KMS-11 (cell line): ENCODE data around the gene IQCC.
A peak's percentile ranks its signal among the peaks of the same experiment; 100 is the strongest.

Experiments used
- H2AFZ ChIP-seq: fragments of 200-600 bp; sonication (generic); 2 replicates; pipeline ENCODE4 v1.6.1; 2016; ENCODE audit warnings: antibody characterized with exemption, mixed run types, low read depth
- H3K27ac ChIP-seq: fragments of 200-600 bp; sonication (generic); 2 replicates; pipeline ENCODE4 v1.6.1; 2016; ENCODE audit warnings: mild to moderate bottlenecking, mixed run types
- H3K27me3 ChIP-seq: fragments of 200-600 bp; sonication (generic); 2 replicates; pipeline ENCODE4 v1.6.1; 2017; ENCODE audit warnings: mild to moderate bottlenecking, low read depth, mixed run types, moderate library complexity; ENCODE audit not compliant: insufficient read depth
- H3K36me3 ChIP-seq: fragments of 200-600 bp; sonication (generic); 2 replicates; pipeline ENCODE4 v1.6.1; 2017; ENCODE audit warnings: mild to moderate bottlenecking, mixed run types; ENCODE audit not compliant: insufficient read depth
- H3K4me1 ChIP-seq: fragments of 200-600 bp; sonication (generic); 2 replicates; pipeline ENCODE4 v1.6.1; 2016; ENCODE audit warnings: mild to moderate bottlenecking, low read depth, mixed run types; ENCODE audit not compliant: poor library complexity, severe bottlenecking
- H3K4me2 ChIP-seq: fragments of 200-600 bp; sonication (generic); 2 replicates; pipeline ENCODE4 v1.7.0; 2016; ENCODE audit warnings: mild to moderate bottlenecking, mixed run types
- H3K4me3 ChIP-seq: fragments of 200-600 bp; sonication (generic); IDR thresholded peaks from 2 replicates; pipeline ENCODE4 v1.6.1; 2017; ENCODE audit warnings: low read depth, low read length, mixed read lengths; ENCODE audit not compliant: insufficient read depth
- H3K79me2 ChIP-seq: fragments of 200-600 bp; sonication (generic); 2 replicates; pipeline ENCODE4 v1.6.1; 2016; ENCODE audit warnings: low read depth, mixed run types; ENCODE audit not compliant: insufficient read depth
- H3K9ac ChIP-seq: fragments of 200-600 bp; sonication (generic); 2 replicates; pipeline ENCODE4 v1.6.1; 2016; ENCODE audit warnings: mild to moderate bottlenecking, mixed run types
- H4K20me1 ChIP-seq: fragments of 200-600 bp; sonication (generic); 2 replicates; pipeline ENCODE4 v1.6.1; 2016; ENCODE audit warnings: mild to moderate bottlenecking, mixed run types; ENCODE audit not compliant: insufficient read depth
- TF ChIP-seq, protein P1 (sequence below): fragments of 200-600 bp; sonication (generic); conservative IDR thresholded peaks from 2 replicates; pipeline ENCODE4 v1.6.1; 2017; ENCODE audit warnings: low read depth, mild to moderate bottlenecking, antibody characterized with exemption, low read length, moderate library complexity, mixed read lengths

The IQCC gene

DNA sequence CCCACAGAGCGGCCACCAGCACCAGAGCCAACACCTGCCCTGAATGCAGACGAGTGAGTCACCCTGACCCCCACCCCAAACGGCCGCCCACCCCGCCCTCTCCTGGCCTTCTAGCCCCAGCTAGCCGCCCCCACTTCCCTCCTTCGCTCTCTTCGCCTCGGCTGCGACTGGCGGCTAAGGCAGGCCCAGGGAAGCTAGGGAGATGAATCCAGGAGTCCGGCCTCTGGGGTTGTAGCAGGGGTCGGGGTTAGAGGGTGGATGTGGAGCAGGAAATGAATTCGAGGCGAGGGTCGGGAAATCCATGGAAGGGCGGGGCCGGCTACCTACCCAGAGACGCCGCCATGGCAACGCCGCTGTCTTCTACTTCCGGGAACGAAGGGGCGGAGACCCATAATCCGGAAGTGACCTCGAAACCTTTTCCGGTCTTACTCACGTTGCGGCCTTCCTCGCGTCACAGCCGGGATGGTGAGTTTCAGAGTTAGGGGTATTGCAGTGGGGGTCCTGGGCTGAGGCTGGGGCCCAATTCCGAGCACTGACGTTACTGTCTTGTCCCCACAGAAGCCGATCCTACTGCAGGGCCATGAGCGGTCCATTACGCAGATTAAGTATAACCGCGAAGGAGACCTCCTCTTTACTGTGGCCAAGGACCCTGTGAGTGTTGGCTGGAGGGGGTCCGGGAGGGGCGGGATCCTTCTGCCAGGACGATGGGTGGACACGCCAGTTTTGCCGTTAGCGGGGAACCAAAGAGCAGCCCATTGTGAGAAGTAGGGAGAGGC lies 16.7 kb downstream of the IQCC start, which contains the start of the genes EIF3I and TMEM234:
EIF3I (plus strand) TSS at position 428 of the 776 bp plus-strand sequence; CDS start at position 463, 35 bp downstream.
TMEM234 (minus strand) TSS at position 374 of the 776 bp plus-strand sequence; CDS start at position 343, 31 bp downstream.
- peak within 1 kb of the TSS; percentile 74 for H2AFZ ChIP-seq
- no peaks in the 10 kb centered on the region for H3K27me3 ChIP-seq
- H3K27ac ChIP-seq: peak within 1 kb of the TSS; percentile 57
- peaks cover 15% of the 10 kb centered on the region for H3K4me1 ChIP-seq
- H4K20me1 ChIP-seq: no peaks in the 10 kb centered on the region
- peaks cover 22% of the 10 kb centered on the region for H3K79me2 ChIP-seq
- peak within 1 kb of the TSS; percentile 81 for H3K9ac ChIP-seq
- no peaks in the 10 kb centered on the region for H3K36me3 ChIP-seq
- TF ChIP-seq, protein P1, sequence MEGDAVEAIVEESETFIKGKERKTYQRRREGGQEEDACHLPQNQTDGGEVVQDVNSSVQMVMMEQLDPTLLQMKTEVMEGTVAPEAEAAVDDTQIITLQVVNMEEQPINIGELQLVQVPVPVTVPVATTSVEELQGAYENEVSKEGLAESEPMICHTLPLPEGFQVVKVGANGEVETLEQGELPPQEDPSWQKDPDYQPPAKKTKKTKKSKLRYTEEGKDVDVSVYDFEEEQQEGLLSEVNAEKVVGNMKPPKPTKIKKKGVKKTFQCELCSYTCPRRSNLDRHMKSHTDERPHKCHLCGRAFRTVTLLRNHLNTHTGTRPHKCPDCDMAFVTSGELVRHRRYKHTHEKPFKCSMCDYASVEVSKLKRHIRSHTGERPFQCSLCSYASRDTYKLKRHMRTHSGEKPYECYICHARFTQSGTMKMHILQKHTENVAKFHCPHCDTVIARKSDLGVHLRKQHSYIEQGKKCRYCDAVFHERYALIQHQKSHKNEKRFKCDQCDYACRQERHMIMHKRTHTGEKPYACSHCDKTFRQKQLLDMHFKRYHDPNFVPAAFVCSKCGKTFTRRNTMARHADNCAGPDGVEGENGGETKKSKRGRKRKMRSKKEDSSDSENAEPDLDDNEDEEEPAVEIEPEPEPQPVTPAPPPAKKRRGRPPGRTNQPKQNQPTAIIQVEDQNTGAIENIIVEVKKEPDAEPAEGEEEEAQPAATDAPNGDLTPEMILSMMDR: no peak
- H3K4me2 ChIP-seq: peak within 1 kb of the TSS; percentile 96
- peak within 1 kb of the TSS; percentile 90 for H3K4me3 ChIP-seq

GRCh38 chr1:32223683-32224082 lies 18.2 kb downstream of the IQCC start:
- Histone ChIP-seq H2AFZ (no peak overlapping the region), H3K9ac (no peak overlapping the region), H3K79me2 (peaks cover 22% of the 10 kb centered on the region), H3K4me2 (peak overlapping the region; percentile 96), H3K27ac (no peak overlapping the region), H3K4me3 (no peak overlapping the region), H3K36me3 (peaks cover 13% of the 10 kb centered on the region; the same call in 1 of the 2 replicates), H3K27me3 (no peaks in the 10 kb centered on the region), H4K20me1 (no peaks in the 10 kb centered on the region), H3K4me1 (peaks cover 15% of the 10 kb centered on the region)
- TF ChIP-seq, protein P1: no peak

DNA sequence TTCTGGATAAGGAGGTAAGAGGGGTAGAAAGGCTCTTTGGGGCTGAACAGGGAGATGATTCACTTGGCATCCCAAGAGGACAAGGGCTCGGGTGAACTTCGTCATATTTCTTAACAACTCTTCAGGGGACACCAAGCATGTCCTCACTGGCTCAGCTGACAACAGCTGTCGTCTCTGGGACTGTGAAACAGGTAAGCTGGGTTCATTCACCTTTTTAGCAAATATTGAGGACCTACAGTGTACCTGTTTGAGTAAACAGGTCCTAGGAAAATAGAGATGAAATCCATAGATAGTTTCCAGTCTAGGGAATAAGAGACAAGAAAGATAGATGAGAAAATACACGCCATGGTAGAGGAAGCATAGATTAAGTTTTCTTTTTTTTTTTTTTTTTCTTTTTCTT lies 18.8 kb downstream of the IQCC start:
- peaks cover 22% of the 10 kb centered on the region for H3K79me2 ChIP-seq
- peaks cover 15% of the 10 kb centered on the region for H3K4me1 ChIP-seq
- H3K27ac ChIP-seq: no peak overlapping the region
- no peaks in the 10 kb centered on the region for H4K20me1 ChIP-seq
- no peaks in the 10 kb centered on the region for H3K27me3 ChIP-seq
- TF ChIP-seq, protein P1: no peak
- H3K4me3 ChIP-seq: no peak overlapping the region
- no peak overlapping the region for H3K9ac ChIP-seq
- peaks cover 19% of the 10 kb centered on the region; the same call in 1 of the 2 replicates for H3K36me3 ChIP-seq
- no peak overlapping the region for H2AFZ ChIP-seq
- H3K4me2 ChIP-seq: no peak overlapping the region

GRCh38 chr1:32228771-32229170 lies 23.3 kb downstream of the IQCC start:
- Histone ChIP-seq H3K4me2 (no peak overlapping the region), H3K4me1 (peaks cover under 1% of the 10 kb centered on the region), H2AFZ (no peak overlapping the region), H3K27me3 (no peaks in the 10 kb centered on the region), H4K20me1 (no peaks in the 10 kb centered on the region), H3K36me3 (peaks cover 19% of the 10 kb centered on the region; the same call in 1 of the 2 replicates), H3K9ac (no peak overlapping the region), H3K4me3 (no peak overlapping the region), H3K27ac (no peak overlapping the region), H3K79me2 (peaks cover 6% of the 10 kb centered on the region)
- TF ChIP-seq, protein P1: no peak
